HG02973 (cell line): Measurements from ENCODE around the gene ZNF503.
A peak's percentile ranks its signal among the peaks of the same experiment; 100 is the strongest.

Experiments used
- ATAC-seq: cut with Tn5 transposase; IDR thresholded peaks from one replicate; pipeline ENCODE4 v1.9.1; 2021; ENCODE audit warnings: moderate library complexity; ENCODE audit not compliant: unreplicated experiment

ZNF503 gene, protein sequence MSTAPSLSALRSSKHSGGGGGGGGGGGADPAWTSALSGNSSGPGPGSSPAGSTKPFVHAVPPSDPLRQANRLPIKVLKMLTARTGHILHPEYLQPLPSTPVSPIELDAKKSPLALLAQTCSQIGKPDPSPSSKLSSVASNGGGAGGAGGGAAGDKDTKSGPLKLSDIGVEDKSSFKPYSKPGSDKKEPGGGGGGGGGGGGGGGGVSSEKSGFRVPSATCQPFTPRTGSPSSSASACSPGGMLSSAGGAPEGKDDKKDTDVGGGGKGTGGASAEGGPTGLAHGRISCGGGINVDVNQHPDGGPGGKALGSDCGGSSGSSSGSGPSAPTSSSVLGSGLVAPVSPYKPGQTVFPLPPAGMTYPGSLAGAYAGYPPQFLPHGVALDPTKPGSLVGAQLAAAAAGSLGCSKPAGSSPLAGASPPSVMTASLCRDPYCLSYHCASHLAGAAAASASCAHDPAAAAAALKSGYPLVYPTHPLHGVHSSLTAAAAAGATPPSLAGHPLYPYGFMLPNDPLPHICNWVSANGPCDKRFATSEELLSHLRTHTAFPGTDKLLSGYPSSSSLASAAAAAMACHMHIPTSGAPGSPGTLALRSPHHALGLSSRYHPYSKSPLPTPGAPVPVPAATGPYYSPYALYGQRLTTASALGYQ

DNA sequence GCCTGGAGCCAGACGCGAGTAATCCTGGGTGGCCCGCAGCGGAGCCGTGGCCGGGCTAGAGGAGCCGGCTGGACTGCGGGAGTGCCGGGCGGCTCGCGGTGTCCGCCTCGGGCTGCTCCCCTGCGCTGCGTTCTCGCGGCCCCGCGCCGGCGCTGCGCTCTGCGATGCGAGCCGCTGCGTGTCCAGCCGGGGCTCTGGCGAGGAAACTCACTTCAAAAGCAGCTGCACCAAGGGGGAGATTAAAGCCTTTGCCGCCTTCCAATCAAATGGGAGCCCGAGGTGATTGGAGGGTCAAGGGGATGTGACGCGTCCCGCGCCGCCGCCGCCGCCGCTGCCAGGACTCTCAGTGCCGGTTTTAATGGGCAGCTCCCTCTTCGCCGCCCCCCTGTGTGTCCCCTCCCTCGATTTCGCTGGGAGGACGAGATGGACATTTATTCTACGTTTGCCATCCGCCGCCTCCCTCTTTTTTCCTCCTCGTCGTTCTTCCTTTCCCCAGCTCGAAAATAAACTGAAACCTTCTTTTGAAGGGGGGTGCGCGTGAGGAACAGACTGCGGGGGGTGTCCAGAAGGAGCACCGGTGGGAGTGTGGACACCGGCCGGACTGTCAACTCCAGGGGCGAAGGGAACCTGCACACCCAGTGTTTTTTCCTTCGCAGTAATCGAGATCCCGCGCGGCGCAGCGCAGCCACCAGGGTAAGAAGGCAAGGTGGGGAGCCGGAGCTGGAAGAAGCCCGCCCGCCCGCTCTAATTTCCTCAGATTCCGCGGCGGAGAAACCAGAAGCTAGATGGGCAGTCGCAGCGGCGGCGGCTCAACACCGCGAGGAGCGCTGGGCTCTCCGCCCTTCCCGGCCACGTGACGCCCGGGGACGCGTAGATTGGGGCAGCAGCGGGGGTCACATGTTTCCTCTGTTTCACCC lies at the start of gene ZNF503:
Gene ZNF503 (minus strand): TSS at position 196 of the 917 bp plus-strand sequence. CDS start 345 bp downstream, outside the sequence.
- peak; percentile 58 for ATAC-seq

DNA sequence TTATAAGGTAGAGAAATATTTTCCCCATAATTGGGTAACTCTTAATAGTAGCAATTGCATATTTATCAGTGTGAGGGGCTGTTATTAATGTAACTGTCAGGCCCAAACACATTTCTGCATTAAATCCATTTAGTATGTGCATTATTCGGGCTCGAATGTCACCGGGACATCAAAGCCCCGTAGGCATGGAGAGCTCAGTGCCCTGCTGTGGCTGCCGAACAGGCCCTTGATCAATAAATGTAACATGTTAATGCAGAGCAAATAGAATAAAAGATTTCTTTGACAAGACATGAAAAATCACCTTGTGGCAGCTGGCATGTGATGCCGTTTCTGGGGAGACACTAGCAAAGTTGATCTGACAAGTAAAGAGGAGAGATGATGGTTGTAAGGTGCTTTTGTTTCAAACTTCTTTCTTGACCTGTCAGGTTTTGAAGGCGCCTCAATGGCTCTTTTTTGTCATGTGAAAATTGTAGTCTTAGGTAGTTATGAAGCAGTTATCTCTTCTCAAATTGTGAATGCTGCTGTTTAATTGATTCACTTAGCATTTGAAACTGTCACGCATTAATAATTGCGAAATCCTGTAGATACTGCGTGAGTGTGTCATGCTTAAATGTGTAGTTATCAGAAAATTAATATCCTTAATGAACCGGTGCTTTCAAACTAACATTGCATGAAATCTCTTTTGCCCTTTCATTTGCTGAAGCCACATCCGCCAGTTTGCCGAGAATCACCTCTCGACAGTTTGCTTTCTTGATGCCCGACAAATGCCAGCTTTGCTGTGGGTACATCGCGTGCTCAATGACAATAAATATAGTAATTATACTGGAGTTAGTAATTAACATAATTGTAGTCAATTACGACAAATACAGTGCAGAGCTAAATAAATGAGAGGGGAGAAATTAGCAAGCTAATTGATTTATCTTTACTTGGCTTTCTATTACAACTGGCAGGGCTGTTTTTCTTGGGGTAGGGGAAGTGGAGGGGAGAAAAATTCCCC lies 49.4 kb upstream of the ZNF503 start:
- ATAC-seq, result no peak

DNA sequence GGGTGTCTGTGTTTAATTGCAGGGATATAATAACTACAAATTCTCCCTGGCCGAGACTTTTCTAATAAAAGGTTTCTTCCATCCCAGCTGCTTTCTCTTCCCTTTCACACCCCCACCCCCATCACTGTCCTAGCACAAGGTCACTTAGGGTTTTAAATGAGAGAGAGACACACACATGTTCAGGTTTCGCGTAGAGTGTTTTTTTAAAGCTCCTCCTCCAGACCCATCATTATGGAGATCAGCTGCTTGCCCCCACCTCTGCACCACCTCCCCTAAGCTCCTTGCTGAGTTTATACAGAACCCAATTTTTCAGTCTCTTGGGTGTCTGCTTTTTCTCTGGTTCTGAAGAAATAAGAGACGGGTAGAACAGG lies 48.5 kb upstream of the ZNF503 start:
- no peak for ATAC-seq

DNA sequence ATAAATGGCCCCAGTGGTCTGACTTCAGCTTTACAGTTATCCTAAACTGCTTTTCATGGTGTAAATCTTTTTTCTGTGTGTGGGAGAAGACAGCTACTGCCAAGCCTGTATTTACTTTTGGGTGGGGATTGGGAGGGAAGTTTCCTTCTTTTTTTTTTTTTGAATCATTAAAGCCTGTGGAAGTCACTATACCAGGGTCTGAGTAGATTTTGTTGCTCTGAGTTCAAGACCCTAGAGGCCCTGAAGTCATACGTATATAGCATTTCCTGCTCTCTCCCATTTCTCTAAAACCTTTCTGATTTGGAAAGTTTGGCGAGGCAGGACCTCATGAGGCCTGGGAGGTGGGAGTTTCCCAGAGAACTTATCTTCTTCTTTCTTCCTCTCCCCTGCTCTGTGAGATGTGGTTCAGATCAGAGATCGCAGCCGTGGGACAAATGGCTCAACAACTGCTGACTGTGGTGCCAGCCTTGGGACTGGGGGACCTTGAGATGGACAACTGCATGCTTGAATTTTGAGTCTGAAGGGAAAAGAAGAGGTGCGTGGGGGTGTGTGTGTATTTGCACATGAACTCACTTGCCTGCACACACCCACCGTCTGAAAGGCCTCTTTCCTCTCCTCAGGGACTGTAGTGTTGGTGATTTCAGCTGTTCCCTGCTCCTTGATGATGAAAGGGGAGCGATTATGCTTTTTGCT lies 48.0 kb upstream of the ZNF503 start:
- ATAC-seq, result no peak

DNA sequence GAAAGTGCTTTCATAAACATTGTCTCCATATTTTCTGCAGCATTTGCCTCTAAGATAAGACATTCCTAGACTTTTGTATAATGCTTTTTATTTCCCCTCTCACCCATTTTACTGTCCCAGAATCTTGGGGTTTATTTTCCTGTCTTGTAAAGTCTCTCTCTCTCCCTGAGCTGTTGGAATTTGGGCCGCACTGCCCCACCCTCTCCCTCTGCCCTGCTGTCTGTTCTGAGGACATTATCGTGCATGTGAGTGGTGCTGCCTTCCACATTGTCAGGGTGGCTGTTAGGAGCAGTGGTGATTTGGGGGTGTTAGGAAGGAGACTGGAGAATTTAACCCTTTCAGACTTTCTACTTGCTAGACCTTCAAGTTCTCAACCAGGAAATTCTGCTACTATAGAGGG lies 46.6 kb upstream of the ZNF503 start:
- ATAC-seq, result no peak

DNA sequence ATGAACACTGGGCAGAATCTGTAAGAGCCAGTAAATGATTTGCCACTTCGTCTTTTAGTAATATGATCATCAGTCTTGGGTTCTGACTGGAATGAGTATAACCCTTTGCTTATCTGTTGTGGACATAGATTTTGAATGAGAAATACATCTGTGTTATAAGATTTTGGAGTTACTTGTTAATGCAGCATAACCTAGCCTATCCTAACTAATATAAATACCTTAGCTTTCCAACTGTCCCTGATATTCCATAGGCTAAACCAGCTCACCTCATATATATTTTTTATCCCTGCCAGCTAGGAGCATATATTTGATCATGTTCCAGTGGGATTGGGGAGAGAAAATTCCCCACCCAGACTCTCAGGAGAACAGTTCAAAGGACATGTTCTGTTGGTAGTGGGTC lies 44.9 kb upstream of the ZNF503 start:
- no peak for ATAC-seq

DNA sequence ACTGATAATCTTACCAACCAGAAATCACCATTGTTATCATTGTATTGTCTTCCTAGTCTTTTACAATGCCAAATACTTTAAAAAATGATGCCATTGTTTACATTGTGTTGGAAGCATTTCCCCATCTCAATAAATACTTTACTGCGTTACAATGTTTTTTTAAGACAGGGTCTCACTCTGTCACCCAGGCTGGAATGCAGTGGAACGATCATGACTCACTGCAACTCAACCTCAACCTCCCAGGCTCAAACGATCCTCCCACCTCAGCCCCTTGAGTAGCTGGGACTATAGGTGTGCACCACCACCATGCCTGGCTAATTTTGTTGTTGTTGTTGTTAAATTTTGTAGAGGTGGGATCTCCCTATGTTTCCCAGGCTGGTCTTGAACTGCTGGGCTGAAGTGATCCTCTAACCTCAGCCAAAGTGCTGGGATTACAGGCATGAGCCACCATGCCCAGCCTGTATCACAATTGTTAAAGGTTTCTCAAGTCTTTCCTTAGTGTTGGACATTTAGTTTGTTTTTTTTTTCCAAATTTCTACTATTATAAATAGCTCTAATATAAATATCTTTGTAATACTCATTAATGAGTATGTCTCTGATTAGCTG lies 43.3 kb upstream of the ZNF503 start:
- no peak for ATAC-seq

DNA sequence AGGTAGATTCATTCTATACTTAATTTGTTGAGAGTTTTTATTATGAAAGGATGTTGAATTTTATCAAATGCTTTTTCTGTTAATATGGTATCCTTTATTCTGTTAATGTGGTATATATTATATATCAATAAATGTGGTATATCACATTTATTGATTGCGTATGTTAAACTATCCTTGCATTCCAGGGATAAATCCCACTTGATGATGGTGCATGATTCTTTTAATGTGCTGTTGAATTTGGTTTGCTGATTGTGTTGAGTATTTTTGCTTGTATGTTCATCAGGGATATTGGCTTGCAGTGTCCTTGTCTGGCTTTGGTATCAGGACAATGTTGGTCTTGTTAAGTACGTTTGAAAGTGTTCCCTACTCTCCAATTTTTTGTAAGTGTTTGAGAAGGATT lies 41.8 kb upstream of the ZNF503 start:
- no peak for ATAC-seq

DNA sequence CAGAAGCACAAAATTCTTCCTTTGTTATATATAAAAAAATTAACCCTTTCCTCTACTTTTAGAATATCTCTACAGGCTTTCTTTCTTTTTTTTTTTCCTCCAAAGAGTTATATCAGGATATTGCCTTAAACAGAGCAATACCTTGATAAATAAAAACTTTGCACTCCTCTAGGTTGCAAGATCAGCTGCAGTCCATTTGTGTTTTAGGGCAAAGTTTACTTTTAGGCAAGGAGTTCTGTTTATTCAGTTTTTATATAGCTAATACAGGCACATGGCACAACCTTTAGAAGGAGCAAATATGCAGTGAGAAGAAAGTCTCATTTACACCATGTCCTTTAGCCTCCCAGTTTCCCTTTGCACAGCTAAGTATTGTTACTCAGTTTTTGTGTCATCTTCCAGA lies 40.1 kb upstream of the ZNF503 start:
- no peak for ATAC-seq

DNA sequence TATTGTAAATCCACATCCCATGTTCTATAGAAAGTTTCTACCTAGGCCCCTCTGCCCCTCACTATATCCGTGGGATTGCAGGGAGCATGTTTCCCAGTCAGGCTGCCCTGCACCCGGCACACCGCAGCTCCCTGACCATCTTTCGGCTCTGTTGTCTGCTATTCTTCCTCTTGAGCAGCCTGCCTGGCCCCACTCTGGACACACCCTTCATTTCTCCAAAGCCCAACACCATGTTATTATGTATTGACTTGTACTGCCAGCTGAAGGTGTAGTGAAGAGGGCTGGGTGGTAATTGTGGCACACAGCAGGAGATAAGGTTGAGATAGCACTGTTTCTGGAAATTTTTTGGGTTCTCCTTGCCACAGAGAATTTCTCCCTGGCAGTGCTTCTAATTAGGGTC lies 39.6 kb upstream of the ZNF503 start:
- no peak for ATAC-seq

DNA sequence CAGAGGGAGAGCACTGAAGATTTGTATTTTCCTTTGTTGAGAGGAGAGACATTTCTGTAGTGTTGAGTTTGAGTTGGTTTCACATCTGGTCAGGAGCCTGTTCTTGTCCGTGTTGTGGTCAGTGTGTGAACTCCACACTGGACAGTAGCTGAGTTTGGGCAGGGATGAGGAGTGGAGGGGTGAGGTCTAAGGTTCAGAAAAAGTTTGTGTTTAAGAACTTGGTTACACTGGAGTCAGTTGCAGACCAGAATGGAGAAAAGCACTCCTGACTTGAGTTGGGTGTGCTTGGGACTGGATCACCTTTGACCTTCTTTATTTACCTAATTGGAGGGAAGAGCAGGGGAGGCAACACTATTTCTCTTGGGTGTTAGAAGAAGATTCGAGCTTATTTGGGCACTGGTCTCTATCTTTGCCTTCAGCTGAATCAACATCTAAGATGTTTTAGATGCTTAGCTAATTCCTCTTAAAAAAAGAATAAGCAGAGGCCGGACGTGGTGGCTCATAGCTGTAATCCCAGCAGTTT lies 38.8 kb upstream of the ZNF503 start:
- no peak for ATAC-seq

DNA sequence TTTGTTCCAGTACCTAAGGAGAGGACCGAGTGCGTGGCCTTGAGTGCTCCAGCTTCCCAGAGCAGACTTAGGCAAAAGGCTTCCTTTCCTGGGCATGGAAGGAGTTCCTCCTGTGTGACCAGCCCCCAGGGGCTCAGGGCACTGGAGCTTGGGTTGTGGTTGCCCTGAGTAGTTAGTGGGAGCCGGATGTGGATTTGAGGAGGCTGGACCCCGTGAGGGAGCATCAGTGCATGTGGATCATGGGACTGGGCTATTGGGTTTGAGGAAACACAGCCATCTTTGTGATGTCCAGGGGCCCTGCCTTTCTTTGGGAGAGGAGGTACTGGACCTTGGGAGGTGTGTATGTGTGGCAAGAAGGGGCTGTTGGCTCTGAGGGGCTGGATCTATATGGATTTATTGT lies 38.2 kb upstream of the ZNF503 start:
- ATAC-seq, result no peak

DNA sequence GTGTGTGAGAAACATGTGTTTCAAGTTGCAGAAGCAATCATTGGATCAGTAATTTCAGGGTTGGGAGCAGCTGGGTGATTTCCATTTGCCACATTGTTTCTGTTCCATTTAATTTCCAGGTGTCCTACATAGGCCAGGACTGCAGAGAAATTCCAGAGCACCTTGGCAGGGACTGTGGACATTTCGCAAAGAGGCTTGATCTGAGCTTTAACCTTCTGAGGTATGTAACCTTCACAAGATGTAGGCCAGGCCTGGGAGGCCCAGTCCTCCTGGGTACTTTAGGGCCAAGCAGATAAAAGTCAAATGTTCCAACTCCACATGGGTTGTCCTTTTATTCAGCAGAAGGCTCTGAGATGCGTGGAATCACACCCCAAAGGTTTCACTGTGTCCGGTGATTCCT lies 36.7 kb upstream of the ZNF503 start:
- no peak for ATAC-seq

DNA sequence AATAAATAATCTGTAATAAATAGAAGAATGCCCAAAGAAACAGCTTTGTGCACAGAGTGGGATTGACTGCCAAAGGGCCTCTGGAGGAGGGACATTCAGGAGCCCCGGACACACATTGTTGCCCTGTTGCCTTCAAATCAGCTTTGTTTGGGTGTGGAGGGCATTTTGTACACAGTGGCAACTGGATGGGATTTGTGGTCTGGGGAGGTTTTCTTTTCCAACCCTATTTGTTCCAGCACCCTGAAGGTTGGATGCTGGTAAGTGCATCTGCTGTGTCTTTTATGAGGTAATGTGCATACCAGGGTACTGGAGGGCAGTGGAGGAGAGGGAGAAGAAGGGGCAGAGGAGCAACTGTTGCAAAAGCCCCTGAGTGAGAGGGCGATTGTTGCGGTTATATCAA lies 36.1 kb upstream of the ZNF503 start:
- no peak for ATAC-seq

DNA sequence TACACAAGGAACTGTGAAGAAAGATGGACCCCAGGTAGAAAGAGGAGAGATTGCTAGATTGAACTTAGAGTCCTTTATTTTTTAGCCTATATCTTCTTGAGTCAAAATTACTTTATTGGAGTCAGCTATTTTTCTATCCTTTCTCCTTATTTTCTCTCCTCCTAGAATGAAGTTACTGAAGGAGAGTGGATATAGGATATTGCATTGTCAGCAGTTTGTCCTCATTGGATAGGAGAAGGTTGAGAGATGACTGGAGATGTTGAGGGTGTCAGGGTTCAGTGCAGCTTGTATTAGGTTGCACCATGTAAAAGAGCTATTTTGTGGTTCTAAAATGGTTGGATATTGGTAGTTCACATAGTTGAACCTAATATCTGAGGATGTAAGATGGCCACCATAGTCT lies 35.3 kb upstream of the ZNF503 start:
- ATAC-seq, result no peak

DNA sequence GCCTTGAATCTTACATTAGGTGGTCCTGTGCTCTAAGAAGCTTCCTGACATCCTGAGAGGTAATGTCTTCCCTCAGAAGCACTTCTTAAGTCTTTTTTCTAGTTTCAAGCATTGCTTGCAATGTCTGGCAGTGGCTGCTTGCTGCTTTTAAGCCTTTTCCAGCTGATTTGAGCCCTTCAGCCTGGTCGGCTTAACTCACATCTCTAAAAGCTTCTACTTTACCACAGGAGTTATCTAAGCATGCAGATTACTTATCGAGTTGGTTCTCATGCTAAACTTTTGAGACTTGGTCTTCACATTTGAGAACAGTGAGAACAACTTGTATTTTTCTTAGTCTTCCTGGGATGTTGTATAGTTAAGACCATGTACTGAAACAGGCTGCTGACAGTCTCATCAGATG lies 33.7 kb upstream of the ZNF503 start:
- no peak for ATAC-seq

DNA sequence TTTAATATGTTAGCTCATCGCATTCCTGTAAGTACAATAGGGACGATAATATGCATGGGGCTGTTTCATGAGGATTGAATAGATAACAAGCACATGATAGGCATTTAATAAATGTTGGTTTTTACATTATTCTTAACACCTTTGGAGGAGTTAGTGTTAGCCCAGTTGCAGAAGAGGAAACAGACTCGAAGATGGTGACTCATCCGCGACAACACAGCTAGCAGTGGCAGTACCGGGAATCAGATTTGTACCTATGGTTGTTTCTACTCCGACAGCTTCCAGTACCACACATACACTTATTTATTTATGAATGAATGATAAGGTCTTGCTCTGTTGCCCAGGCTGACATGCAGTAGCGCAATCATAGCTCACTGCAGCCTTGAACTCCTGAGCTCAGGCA lies 32.7 kb upstream of the ZNF503 start:
- no peak for ATAC-seq

DNA sequence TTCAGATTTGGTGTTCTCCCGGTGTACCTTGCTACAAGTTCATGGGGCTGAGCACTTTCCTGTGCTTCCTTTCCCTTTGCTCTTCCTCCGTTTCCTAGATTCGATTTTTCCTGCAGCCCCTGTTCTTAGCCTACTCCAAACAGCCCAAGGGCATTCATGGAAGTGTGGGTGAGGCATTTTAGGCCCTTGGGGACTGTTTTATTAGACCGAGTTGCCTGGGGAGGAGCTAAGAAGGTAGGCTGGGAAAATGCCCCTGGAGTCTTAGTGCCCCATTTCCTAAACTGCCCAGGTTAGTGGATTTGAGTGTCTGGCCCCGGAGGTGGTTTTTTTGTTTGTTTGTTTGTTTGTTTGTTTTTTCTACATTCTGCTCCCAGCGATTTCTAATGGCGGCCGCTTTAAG lies 31.7 kb upstream of the ZNF503 start:
- ATAC-seq, result no peak

DNA sequence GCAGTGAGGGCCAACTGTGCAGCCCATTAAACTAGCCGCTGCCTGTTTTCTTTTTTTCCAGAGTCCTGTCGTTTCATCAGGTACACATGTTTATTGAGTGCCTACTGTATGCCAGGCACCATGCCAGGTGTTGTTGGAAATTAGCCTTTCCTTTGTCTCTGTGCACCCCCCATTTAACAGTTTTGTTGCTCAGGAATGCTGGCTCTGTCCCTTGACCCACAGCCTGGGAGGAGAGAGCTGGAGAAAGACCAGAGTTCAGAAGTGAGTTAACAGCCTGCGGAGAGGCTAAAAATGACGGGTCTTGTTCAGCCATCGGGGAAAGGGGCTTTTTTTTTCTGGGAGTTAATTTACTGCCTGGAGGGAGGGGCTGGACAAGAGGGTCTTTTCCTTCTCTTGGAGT lies 31.2 kb upstream of the ZNF503 start:
- ATAC-seq, result no peak
